ENCODE results near the gene TSEN2. TPM values are rescaled to one million over a fixed set of nuclear protein-coding genes. Genes with fewer than 3 reads are reported as not detected.

Gene TSEN2
- total and polyA plus RNA-seq, 9 of the 15 experiments (the other 6 are each of a cell fraction or from before 2014, with no cell fraction given): 38.5 to 76.3 (median 46.6) TPM

GRCh38 chr3:12471241-12471640 lies 13.0 kb upstream of the TSEN2 start:
- Histone ChIP-seq H3K27me3 (ENCODE audit: control insufficient read depth in 2 of 2, insufficient read depth in 2 of 2, low read length in 2 of 2) (peaks cover 57 to 74% of the 10 kb centered on the region in 2 experiments), H3K27ac (ENCODE audit: extremely low read depth, low read depth, low read length) (no peak overlapping the region; the same call in 2 of the 3 replicates), H3K36me3 (ENCODE audit: control insufficient read depth, insufficient read depth, low read length) (no peaks in the 10 kb centered on the region), H3K4me3 (no peak overlapping the region), H4K20me1 (replicated peaks; ENCODE audit: control insufficient read depth, insufficient read depth, low read length) (no peaks in the 10 kb centered on the region), H2AFZ (ENCODE audit: low read depth, low read length) (no peak overlapping the region), H3K4me2 (ENCODE audit: insufficient read depth, low read length) (no peak overlapping the region), H3K9ac (ENCODE audit: insufficient read depth in 1 of 2, low read depth in 2 of 2, low read length in 2 of 2) (no peak overlapping the region), H3K79me2 (ENCODE audit: control insufficient read depth, insufficient read depth, low read length) (no peaks in the 10 kb centered on the region), H3K4me1 (replicated peaks in 1 of 2; ENCODE audit: control insufficient read depth in 2 of 2, insufficient read depth in 2 of 2, low read length in 2 of 2) (no peaks in the 10 kb centered on the region), H3K9me1 (ENCODE audit: control insufficient read depth, insufficient read depth, low read length) (no peaks in the 10 kb centered on the region), H3K9me3 (replicated peaks; ENCODE audit: control insufficient read depth, insufficient read depth, low read depth, low read length) (no peaks in the 10 kb centered on the region)
- DNase-seq (ENCODE audit: extremely low read depth in 1 of 4, low spot score in 3 of 4) (no peak), ATAC-seq (peak; percentile 60), FAIRE-seq (no peak)
- ChIA-PET POLR2A (interaction anchor here (0.7 to 0.8 kb wide), 3 partner anchors 12 to 678 kb away, joined by 3 read pairs; no protein-coding TSS in a partner anchor), CTCF (ENCODE audit: low intra/inter-chr PET ratio) (no interaction called here)
- TF ChIP-seq RAD21 (CRISPR knock-in tag; conservative IDR thresholded peaks at IDR 0.05 in 1 of 2, IDR thresholded peaks at IDR 0.05 in 1 of 2) (peak in 1 of 2 experiments; percentile 17; a peak in 1 of 4 replicates), ZNF507 (tag; conservative IDR thresholded peaks at IDR 0.05) (no peak), HDAC3 (IDR thresholded peaks at IDR 0.05; ENCODE audit: borderline replicate concordance, partially characterized antibody) (no peak), HMGN3 (IDR thresholded peaks at IDR 0.05; ENCODE audit: borderline replicate concordance, extremely low read depth, insufficient read length, low read depth, low read length) (no peak), ZNF398 (CRISPR knock-in tag; IDR thresholded peaks at IDR 0.05) (no peak), KDM1A (IDR thresholded peaks at IDR 0.05) (no peak), CTCF (IDR thresholded peaks at IDR 0.05 in 2 of 3, conservative IDR thresholded peaks at IDR 0.05 in 1 of 3; ENCODE audit: insufficient read depth in 2 of 3, low read depth in 1 of 3, low read length in 3 of 3) (0 out of 6 replicates have a peak, but pooled peaks of 1 of the 3 experiments have one; percentile 27), ARID2 (IDR thresholded peaks at IDR 0.05) (no peak)
- WGBS (ENCODE audit: insufficient coverage, low coverage, missing lambda C conversion rate): 2% methylated on average over 11 of the region's 11 CpGs
- no TSS peak for BruUV-seq (replicated peaks)
- in situ Hi-C loops (cut with MboI) (no loop called here), intact Hi-C loops (cut with micrococcal nuclease) (no loop called here)

All from K562 (cell line).